ENCODE results near the gene LGALS9.
"Not testable (repeated sequence)": the region's sequence is repeated elsewhere in the genome, so short reads cannot be mapped to it uniquely, and the experiment has no call there.

LGALS9 gene

DNA sequence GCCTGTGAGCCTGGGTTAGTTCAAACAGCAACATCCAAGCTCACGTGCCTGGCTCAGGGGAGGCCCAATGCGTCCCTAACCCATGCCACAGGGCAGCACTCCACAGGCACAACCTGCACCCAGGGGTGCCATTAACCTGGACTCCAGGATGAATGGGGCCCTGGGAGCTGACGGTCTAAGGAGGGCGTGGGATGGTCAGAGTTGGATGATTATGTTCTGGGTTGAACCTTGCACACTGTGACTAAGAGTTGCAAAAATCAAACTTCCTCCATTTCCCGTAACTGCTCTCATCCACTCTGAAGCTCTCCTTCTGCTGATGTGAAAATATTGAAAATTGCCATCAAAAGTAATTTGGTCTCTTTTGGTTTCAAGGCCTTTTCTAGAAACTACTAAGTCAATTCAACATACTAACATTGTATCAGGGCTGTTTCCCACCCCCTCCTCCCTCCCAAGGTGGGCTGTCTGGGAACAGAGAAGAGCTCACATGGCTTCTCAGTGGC lies 7.5 kb downstream of the LGALS9 start:
- POLR2A ChIA-PET; H3K27ac ChIP-seq (ENCODE audit: insufficient read depth in 1 of 2, low read depth in 1 of 2, low read length in 2 of 2, poor library complexity in 1 of 2, severe bottlenecking in 2 of 2); DNase-seq; H3K9me3 ChIP-seq (ENCODE audit: control extremely low read depth in 1 of 5, control insufficient read depth in 4 of 5, insufficient read depth in 2 of 5, low read depth in 1 of 5, low read length in 4 of 5); H3K4me3 ChIP-seq (ENCODE audit: control insufficient read depth in 1 of 7, extremely low read depth in 1 of 7, insufficient read depth in 4 of 7, low read depth in 2 of 7, low read length in 6 of 7); H3K27me3 ChIP-seq (replicated peaks in 2 of 5; ENCODE audit: control insufficient read depth in 4 of 5, insufficient read depth in 5 of 5, low read length in 4 of 5): not testable (repeated sequence)
- peaks cover 7 to 29% (median 26%) of the 10 kb centered on the region in 4 experiments for H3K4me1 ChIP-seq (ENCODE audit: control extremely low read depth in 1 of 4, control insufficient read depth in 4 of 4, insufficient read depth in 4 of 4, low read length in 3 of 4)
- WGBS (ENCODE audit: insufficient coverage): 100% methylated on average over 1 of the region's 5 CpGs
- CTCF ChIA-PET: interaction anchor here (1.5 to 1.8 kb wide), 3 partner anchors 12 to 38 kb away, joined by 3 to 7 read pairs (median 6); no protein-coding TSS in a partner anchor
- peaks cover 4 to 42% (median 20%) of the 10 kb centered on the region in 4 experiments for H3K36me3 ChIP-seq (ENCODE audit: control insufficient read depth in 4 of 4, insufficient read depth in 4 of 4, low read length in 3 of 4)

GRCh38 chr17:27640790-27641189 lies 9.8 kb downstream of the LGALS9 start:
- H3K36me3 ChIP-seq (ENCODE audit: control insufficient read depth in 4 of 4, insufficient read depth in 4 of 4, low read length in 3 of 4): peaks cover 4 to 57% (median 26%) of the 10 kb centered on the region in 4 experiments
- CTCF ChIA-PET: interaction anchor here (0.8 to 2.3 kb wide), 6 partner anchors 10 to 36 kb away, joined by 3 to 12 read pairs (median 4); no protein-coding TSS in a partner anchor
- H3K9me3 ChIP-seq (ENCODE audit: control extremely low read depth in 1 of 5, control insufficient read depth in 4 of 5, insufficient read depth in 2 of 5, low read depth in 1 of 5, low read length in 4 of 5): no peaks in the 10 kb centered on the region
- H3K4me3 ChIP-seq (ENCODE audit: control insufficient read depth in 1 of 7, extremely low read depth in 1 of 7, insufficient read depth in 4 of 7, low read depth in 2 of 7, low read length in 6 of 7): no peak overlapping the region
- H3K27me3 ChIP-seq (replicated peaks in 2 of 5; ENCODE audit: control insufficient read depth in 4 of 5, insufficient read depth in 5 of 5, low read length in 4 of 5): no peaks in the 10 kb centered on the region
- peaks cover 0 to 6% (median 4%) of the 10 kb centered on the region in 4 experiments for H3K4me1 ChIP-seq (ENCODE audit: control extremely low read depth in 1 of 4, control insufficient read depth in 4 of 4, insufficient read depth in 4 of 4, low read length in 3 of 4)
- no peak for DNase-seq
- WGBS (ENCODE audit: insufficient coverage): 100% methylated on average over 1 of the region's 4 CpGs
- H3K27ac ChIP-seq (ENCODE audit: insufficient read depth in 1 of 2, low read depth in 1 of 2, low read length in 2 of 2, poor library complexity in 1 of 2, severe bottlenecking in 2 of 2): no peak overlapping the region
- POLR2A ChIA-PET: no interaction called here

GRCh38 chr17:27644586-27644985 lies 13.6 kb downstream of the LGALS9 start:
- WGBS (ENCODE audit: insufficient coverage): 100% methylated on average over 4 of the region's 9 CpGs
- Histone ChIP-seq H3K4me1 (ENCODE audit: control extremely low read depth in 1 of 4, control insufficient read depth in 4 of 4, insufficient read depth in 4 of 4, low read length in 3 of 4) (no peaks in the 10 kb centered on the region), H3K4me3 (ENCODE audit: control insufficient read depth in 1 of 7, extremely low read depth in 1 of 7, insufficient read depth in 4 of 7, low read depth in 2 of 7, low read length in 6 of 7) (no peak overlapping the region), H3K27ac (ENCODE audit: insufficient read depth in 1 of 2, low read depth in 1 of 2, low read length in 2 of 2, poor library complexity in 1 of 2, severe bottlenecking in 2 of 2) (no peak overlapping the region), H3K9me3 (ENCODE audit: control extremely low read depth in 1 of 5, control insufficient read depth in 4 of 5, insufficient read depth in 2 of 5, low read depth in 1 of 5, low read length in 4 of 5) (no peaks in the 10 kb centered on the region), H3K36me3 (ENCODE audit: control insufficient read depth in 4 of 4, insufficient read depth in 4 of 4, low read length in 3 of 4) (peaks cover 11 to 76% (median 44%) of the 10 kb centered on the region in 4 experiments), H3K27me3 (replicated peaks in 2 of 5; ENCODE audit: control insufficient read depth in 4 of 5, insufficient read depth in 5 of 5, low read length in 4 of 5) (no peaks in the 10 kb centered on the region)
- DNase-seq: no peak
- CTCF ChIA-PET: interaction anchor here (1.0 kb wide), 1 partner anchor 37 kb away, joined by 3 read pairs; no protein-coding TSS in a partner anchor
- POLR2A ChIA-PET: no interaction called here

GRCh38 chr17:27645621-27646020 lies 14.6 kb downstream of the LGALS9 start:
- CTCF ChIA-PET: interaction anchor here (1.0 to 2.0 kb wide), 8 partner anchors 14 to 114 kb away, joined by 3 to 10 read pairs (median 6); no protein-coding TSS in a partner anchor
- H3K4me1 ChIP-seq (ENCODE audit: control extremely low read depth in 1 of 4, control insufficient read depth in 4 of 4, insufficient read depth in 4 of 4, low read length in 3 of 4); POLR2A ChIA-PET: not testable (repeated sequence)

GRCh38 chr17:27646232-27646631 lies 15.2 kb downstream of the LGALS9 start:
- H3K4me1 ChIP-seq (ENCODE audit: control extremely low read depth in 1 of 4, control insufficient read depth in 4 of 4, insufficient read depth in 4 of 4, low read length in 3 of 4): no peaks in the 10 kb centered on the region
- peaks cover 8 to 65% (median 33%) of the 10 kb centered on the region in 4 experiments for H3K36me3 ChIP-seq (ENCODE audit: control insufficient read depth in 4 of 4, insufficient read depth in 4 of 4, low read length in 3 of 4)
- H3K9me3 ChIP-seq (ENCODE audit: control extremely low read depth in 1 of 5, control insufficient read depth in 4 of 5, insufficient read depth in 2 of 5, low read depth in 1 of 5, low read length in 4 of 5): no peaks in the 10 kb centered on the region
- H3K27ac ChIP-seq (ENCODE audit: insufficient read depth in 1 of 2, low read depth in 1 of 2, low read length in 2 of 2, poor library complexity in 1 of 2, severe bottlenecking in 2 of 2): no peak overlapping the region
- ChIA-PET POLR2A (no interaction called here), CTCF (interaction anchor here (1.0 to 2.0 kb wide), 9 partner anchors 14 to 409 kb away, joined by 3 to 10 read pairs (median 4); no protein-coding TSS in a partner anchor)
- no peak for DNase-seq
- 96% methylated on average over 5 of the region's 13 CpGs for WGBS (ENCODE audit: insufficient coverage)
- no peak overlapping the region for H3K4me3 ChIP-seq (ENCODE audit: control insufficient read depth in 1 of 7, extremely low read depth in 1 of 7, insufficient read depth in 4 of 7, low read depth in 2 of 7, low read length in 6 of 7)
- no peaks in the 10 kb centered on the region for H3K27me3 ChIP-seq (replicated peaks in 2 of 5; ENCODE audit: control insufficient read depth in 4 of 5, insufficient read depth in 5 of 5, low read length in 4 of 5)

More at GRCh38 chr17:27645621-27646020, 14.6 kb downstream of the LGALS9 start:
- not testable (repeated sequence) for H3K4me3 ChIP-seq (ENCODE audit: control insufficient read depth in 1 of 7, extremely low read depth in 1 of 7, insufficient read depth in 4 of 7, low read depth in 2 of 7, low read length in 6 of 7); H3K27me3 ChIP-seq (replicated peaks in 2 of 5; ENCODE audit: control insufficient read depth in 4 of 5, insufficient read depth in 5 of 5, low read length in 4 of 5); H3K9me3 ChIP-seq (ENCODE audit: control extremely low read depth in 1 of 5, control insufficient read depth in 4 of 5, insufficient read depth in 2 of 5, low read depth in 1 of 5, low read length in 4 of 5); H3K27ac ChIP-seq (ENCODE audit: insufficient read depth in 1 of 2, low read depth in 1 of 2, low read length in 2 of 2, poor library complexity in 1 of 2, severe bottlenecking in 2 of 2); DNase-seq
- peaks cover 8 to 71% (median 39%) of the 10 kb centered on the region in 4 experiments for H3K36me3 ChIP-seq (ENCODE audit: control insufficient read depth in 4 of 4, insufficient read depth in 4 of 4, low read length in 3 of 4)
- 94% methylated on average over 2 of the region's 10 CpGs for WGBS (ENCODE audit: insufficient coverage)

GRCh38 chr17:27647765-27648164 lies 16.8 kb downstream of the LGALS9 start:
- Histone ChIP-seq H3K4me1 (ENCODE audit: control extremely low read depth in 1 of 4, control insufficient read depth in 4 of 4, insufficient read depth in 4 of 4, low read length in 3 of 4) (no peaks in the 10 kb centered on the region), H3K4me3 (ENCODE audit: control insufficient read depth in 1 of 7, extremely low read depth in 1 of 7, insufficient read depth in 4 of 7, low read depth in 2 of 7, low read length in 6 of 7) (no peak overlapping the region), H3K36me3 (ENCODE audit: control insufficient read depth in 4 of 4, insufficient read depth in 4 of 4, low read length in 3 of 4) (peaks cover 8 to 54% (median 30%) of the 10 kb centered on the region in 4 experiments), H3K27me3 (replicated peaks in 2 of 5; ENCODE audit: control insufficient read depth in 4 of 5, insufficient read depth in 5 of 5, low read length in 4 of 5) (no peaks in the 10 kb centered on the region), H3K9me3 (ENCODE audit: control extremely low read depth in 1 of 5, control insufficient read depth in 4 of 5, insufficient read depth in 2 of 5, low read depth in 1 of 5, low read length in 4 of 5) (no peaks in the 10 kb centered on the region), H3K27ac (ENCODE audit: insufficient read depth in 1 of 2, low read depth in 1 of 2, low read length in 2 of 2, poor library complexity in 1 of 2, severe bottlenecking in 2 of 2) (no peak overlapping the region)
- DNase-seq: no peak
- 85% methylated on average over 8 of the region's 9 CpGs for WGBS (ENCODE audit: insufficient coverage)
- ChIA-PET CTCF (interaction anchor here (0.9 to 10.8 kb wide), 10 partner anchors 16 to 411 kb away, joined by 3 to 97 read pairs (median 4); no protein-coding TSS in a partner anchor), POLR2A (no interaction called here)

DNA sequence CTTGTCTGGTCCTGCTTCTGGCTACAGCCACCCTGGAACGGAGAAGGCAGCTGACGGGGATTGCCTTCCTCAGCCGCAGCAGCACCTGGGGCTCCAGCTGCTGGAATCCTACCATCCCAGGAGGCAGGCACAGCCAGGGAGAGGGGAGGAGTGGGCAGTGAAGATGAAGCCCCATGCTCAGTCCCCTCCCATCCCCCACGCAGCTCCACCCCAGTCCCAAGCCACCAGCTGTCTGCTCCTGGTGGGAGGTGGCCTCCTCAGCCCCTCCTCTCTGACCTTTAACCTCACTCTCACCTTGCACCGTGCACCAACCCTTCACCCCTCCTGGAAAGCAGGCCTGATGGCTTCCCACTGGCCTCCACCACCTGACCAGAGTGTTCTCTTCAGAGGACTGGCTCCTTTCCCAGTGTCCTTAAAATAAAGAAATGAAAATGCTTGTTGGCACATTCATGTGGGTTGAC lies 18.2 kb downstream of the LGALS9 start:
- CTCF ChIA-PET: interaction anchor here (1.3 to 10.8 kb wide), 3 partner anchors 40 to 231 kb away, joined by 3 to 97 read pairs (median 84); no protein-coding TSS in a partner anchor
- peaks cover 8 to 48% (median 25%) of the 10 kb centered on the region in 4 experiments for H3K36me3 ChIP-seq (ENCODE audit: control insufficient read depth in 4 of 4, insufficient read depth in 4 of 4, low read length in 3 of 4)
- H3K9me3 ChIP-seq (ENCODE audit: control extremely low read depth in 1 of 5, control insufficient read depth in 4 of 5, insufficient read depth in 2 of 5, low read depth in 1 of 5, low read length in 4 of 5); H3K27ac ChIP-seq (ENCODE audit: insufficient read depth in 1 of 2, low read depth in 1 of 2, low read length in 2 of 2, poor library complexity in 1 of 2, severe bottlenecking in 2 of 2); POLR2A ChIA-PET; H3K4me3 ChIP-seq (ENCODE audit: control insufficient read depth in 1 of 7, extremely low read depth in 1 of 7, insufficient read depth in 4 of 7, low read depth in 2 of 7, low read length in 6 of 7); DNase-seq; H3K27me3 ChIP-seq (replicated peaks in 2 of 5; ENCODE audit: control insufficient read depth in 4 of 5, insufficient read depth in 5 of 5, low read length in 4 of 5); H3K4me1 ChIP-seq (ENCODE audit: control extremely low read depth in 1 of 4, control insufficient read depth in 4 of 4, insufficient read depth in 4 of 4, low read length in 3 of 4): not testable (repeated sequence)
- WGBS (ENCODE audit: insufficient coverage): 85% methylated on average over 2 of the region's 5 CpGs
